Activated naive CD8-positive, alpha-beta T cell treated with anti-CD3 and anti-CD28 coated beads, Interleukin-2, amount 50 U/mL, for 24 hours (primary cell): ENCODE results near the gene TCF20.

Experiments
- ATAC-seq: fragments of 150-1000 bp; cut with Tn5 transposase; one replicate; pipeline ENCODE4 v1.10.0; 2021
- DNase-seq: peaks from one replicate; pipeline ENCODE4 v3.0.0; 2021
- H3K27ac Mint-ChIP-seq: one replicate; pipeline ENCODE4 v1.8.0; 2021; ENCODE audit warnings: mild to moderate bottlenecking, mixed read lengths
- H3K27me3 Mint-ChIP-seq: one replicate; pipeline ENCODE4 v1.8.0; 2021; ENCODE audit warnings: mixed read lengths
- H3K36me3 Mint-ChIP-seq: one replicate; pipeline ENCODE4 v1.8.0; 2021; ENCODE audit warnings: low read depth, mixed read lengths
- H3K4me1 Mint-ChIP-seq: one replicate; pipeline ENCODE4 v1.8.0; 2021; ENCODE audit warnings: mixed read lengths
- H3K4me3 Mint-ChIP-seq: one replicate; pipeline ENCODE4 v1.8.0; 2021; ENCODE audit warnings: mild to moderate bottlenecking, moderate library complexity, mixed read lengths
- H3K9me3 Mint-ChIP-seq: one replicate; pipeline ENCODE4 v1.8.0; 2021; ENCODE audit warnings: mixed read lengths

Gene TCF20

GRCh38 chr22:42292732-42293520 lies 22.5 kb upstream of the TCF20 start:
- Mint-ChIP-seq H3K27me3 (no peaks in the 10 kb centered on the region), H3K36me3 (no peaks in the 10 kb centered on the region), H3K4me3 (no peak overlapping the region), H3K4me1 (peaks cover 21% of the 10 kb centered on the region), H3K27ac (no peak overlapping the region), H3K9me3 (no peaks in the 10 kb centered on the region)
- no peak for ATAC-seq
- no peak for DNase-seq

GRCh38 chr22:42291287-42291686 lies 20.8 kb upstream of the TCF20 start:
- Mint-ChIP-seq H3K27me3 (no peaks in the 10 kb centered on the region), H3K36me3 (no peaks in the 10 kb centered on the region), H3K9me3 (no peaks in the 10 kb centered on the region), H3K4me1 (peaks cover 14% of the 10 kb centered on the region), H3K4me3 (no peak overlapping the region), H3K27ac (no peak overlapping the region)
- ATAC-seq = no peak
- no peak for DNase-seq

- no peak overlapping the region for H3K4me3 Mint-ChIP-seq
- DNase-seq = no peak
- H3K27ac Mint-ChIP-seq = no peak overlapping the region
- H3K27me3 Mint-ChIP-seq = no peaks in the 10 kb centered on the region
- H3K36me3 Mint-ChIP-seq = no peaks in the 10 kb centered on the region
- H3K9me3 Mint-ChIP-seq = no peaks in the 10 kb centered on the region
- ATAC-seq = no peak
- peaks cover 25% of the 10 kb centered on the region for H3K4me1 Mint-ChIP-seq
These were observed 19.5 kb upstream of the TCF20 start for GRCh38 chr22:42289671-42290541.

- Mint-ChIP-seq H3K4me1 (peaks cover 21% of the 10 kb centered on the region), H3K36me3 (no peaks in the 10 kb centered on the region), H3K4me3 (no peak overlapping the region), H3K27ac (no peak overlapping the region), H3K9me3 (no peaks in the 10 kb centered on the region), H3K27me3 (peaks cover 4% of the 10 kb centered on the region)
- no peak for DNase-seq
- no peak for ATAC-seq
These were observed 18.3 kb upstream of the TCF20 start for GRCh38 chr22:42288791-42289190.

- H3K36me3 Mint-ChIP-seq = no peaks in the 10 kb centered on the region
- H3K27ac Mint-ChIP-seq = no peak overlapping the region
- no peaks in the 10 kb centered on the region for H3K9me3 Mint-ChIP-seq
- DNase-seq (no peak), ATAC-seq (no peak)
- H3K4me1 Mint-ChIP-seq = peaks cover 25% of the 10 kb centered on the region
- peaks cover 10% of the 10 kb centered on the region for H3K27me3 Mint-ChIP-seq
- H3K4me3 Mint-ChIP-seq = no peak overlapping the region
These were observed 16.9 kb upstream of the TCF20 start for GRCh38 chr22:42287174-42287890.

GRCh38 chr22:42286205-42286604 lies 15.8 kb upstream of the TCF20 start:
- ATAC-seq (no peak), DNase-seq (no peak)
- peaks cover 25% of the 10 kb centered on the region for H3K4me1 Mint-ChIP-seq
- no peak overlapping the region for H3K27ac Mint-ChIP-seq
- H3K4me3 Mint-ChIP-seq = no peak overlapping the region
- peaks cover 10% of the 10 kb centered on the region for H3K27me3 Mint-ChIP-seq
- H3K36me3 Mint-ChIP-seq = no peaks in the 10 kb centered on the region
- no peaks in the 10 kb centered on the region for H3K9me3 Mint-ChIP-seq

- ATAC-seq (no peak), DNase-seq (no peak)
- H3K4me3 Mint-ChIP-seq = no peak overlapping the region
- peaks cover 10% of the 10 kb centered on the region for H3K27me3 Mint-ChIP-seq
- no peak overlapping the region for H3K27ac Mint-ChIP-seq
- peaks cover 25% of the 10 kb centered on the region for H3K4me1 Mint-ChIP-seq
- no peaks in the 10 kb centered on the region for H3K9me3 Mint-ChIP-seq
- H3K36me3 Mint-ChIP-seq = no peaks in the 10 kb centered on the region
These were observed 15.2 kb upstream of the TCF20 start for GRCh38 chr22:42285604-42286003.

GRCh38 chr22:42284643-42285181 lies 14.3 kb upstream of the TCF20 start:
- Mint-ChIP-seq H3K27me3 (peaks cover 10% of the 10 kb centered on the region), H3K9me3 (no peaks in the 10 kb centered on the region), H3K36me3 (no peaks in the 10 kb centered on the region), H3K27ac (no peak overlapping the region), H3K4me1 (peaks cover 25% of the 10 kb centered on the region), H3K4me3 (no peak overlapping the region)
- ATAC-seq (no peak), DNase-seq (no peak)

GRCh38 chr22:42284202-42284591 lies 13.7 kb upstream of the TCF20 start:
- H3K4me3 Mint-ChIP-seq = no peak overlapping the region
- no peak overlapping the region for H3K27ac Mint-ChIP-seq
- peaks cover 10% of the 10 kb centered on the region for H3K27me3 Mint-ChIP-seq
- DNase-seq = no peak
- no peaks in the 10 kb centered on the region for H3K36me3 Mint-ChIP-seq
- H3K9me3 Mint-ChIP-seq = no peaks in the 10 kb centered on the region
- H3K4me1 Mint-ChIP-seq = peaks cover 25% of the 10 kb centered on the region
- ATAC-seq = no peak

GRCh38 chr22:42283278-42284201 lies 13.1 kb upstream of the TCF20 start:
- H3K27ac Mint-ChIP-seq = no peak overlapping the region
- peak; percentile 48 for DNase-seq
- no peaks in the 10 kb centered on the region for H3K36me3 Mint-ChIP-seq
- peaks cover 10% of the 10 kb centered on the region for H3K27me3 Mint-ChIP-seq
- peak; percentile 45 for ATAC-seq
- H3K4me3 Mint-ChIP-seq = peak overlapping the region; percentile 52
- H3K4me1 Mint-ChIP-seq = peaks cover 25% of the 10 kb centered on the region
- H3K9me3 Mint-ChIP-seq = no peaks in the 10 kb centered on the region

- Mint-ChIP-seq H3K4me3 (no peak overlapping the region), H3K36me3 (no peaks in the 10 kb centered on the region), H3K27ac (no peak overlapping the region), H3K27me3 (peaks cover 10% of the 10 kb centered on the region), H3K9me3 (no peaks in the 10 kb centered on the region), H3K4me1 (peaks cover 25% of the 10 kb centered on the region)
- no peak for DNase-seq
- ATAC-seq = no peak
These were observed 12.5 kb upstream of the TCF20 start for GRCh38 chr22:42282943-42283277.

- Mint-ChIP-seq H3K36me3 (no peaks in the 10 kb centered on the region), H3K4me1 (peaks cover 25% of the 10 kb centered on the region), H3K9me3 (no peaks in the 10 kb centered on the region), H3K27me3 (peaks cover 10% of the 10 kb centered on the region), H3K4me3 (no peak overlapping the region), H3K27ac (no peak overlapping the region)
- ATAC-seq (no peak), DNase-seq (no peak)
These were observed 11.9 kb upstream of the TCF20 start for GRCh38 chr22:42282252-42282942.

- ATAC-seq (no peak), DNase-seq (no peak)
- Mint-ChIP-seq H3K9me3 (no peaks in the 10 kb centered on the region), H3K36me3 (no peaks in the 10 kb centered on the region), H3K4me3 (no peak overlapping the region), H3K4me1 (peaks cover 25% of the 10 kb centered on the region), H3K27me3 (peaks cover 10% of the 10 kb centered on the region), H3K27ac (no peak overlapping the region)
These were observed 11.3 kb upstream of the TCF20 start for GRCh38 chr22:42281706-42282251.
